Gastrocnemius medialis (tissue), 4 donors: ENCODE data around the gene ADGRD1. TPM values are rescaled to one million over a fixed set of nuclear protein-coding genes. Genes with fewer than 3 reads are reported as not detected.

Source experiments
- ATAC-seq, 2 donors: fragments of 150-250 bp; one replicate each; pipeline ENCODE4 v1.9.1; 2016
- DNase-seq, 2 donors: peaks; one replicate each; pipeline ENCODE4 v3.0.0-alpha.2; 2019
- H3K27ac ChIP-seq, 4 donors: fragments of 200-600 bp; sonication (generic); 1 replicate in 1 of 4; 2 replicates in 3 of 4; pipeline ENCODE4 v1.5.1; 2016 to 2018; ENCODE audit warnings: mild to moderate bottlenecking in 2 of 4, moderate library complexity in 1 of 4
- H3K27me3 ChIP-seq, 3 donors: fragments of 200-600 bp; sonication (generic) in 2 of 3; 1 replicate in 1 of 3; 2 replicates in 2 of 3; pipeline versions ENCODE4 v1.5.1 to v1.6.0; 2016 to 2019; ENCODE audit warnings: mild to moderate bottlenecking in 1 of 3, moderate library complexity in 1 of 3
- H3K36me3 ChIP-seq, 2 donors: fragments of 200-600 bp; sonication (generic) in 1 of 2; one replicate each; pipeline ENCODE4 v1.5.1; 2017 to 2018
- H3K4me1 ChIP-seq, 2 donors: fragments of 200-600 bp; sonication (generic) in 1 of 2; one replicate each; pipeline ENCODE4 v1.5.1; 2016 to 2017; ENCODE audit warnings: mild to moderate bottlenecking in 2 of 2
- H3K4me3 ChIP-seq, 4 donors: fragments of 200-600 bp; sonication (generic) in 3 of 4; 1 replicate in 1 of 4; 2 replicates in 3 of 4; pipeline ENCODE4 v1.5.1; 2016 to 2019; ENCODE audit warnings: mild to moderate bottlenecking in 2 of 4
- H3K9me3 ChIP-seq, 3 donors: fragments of 200-600 bp; sonication (generic) in 2 of 3; 1 replicate in 1 of 3; 2 replicates in 2 of 3; pipeline ENCODE4 v1.5.1; 2016 to 2019
- POLR2A ChIP-seq, 2 donors: fragments of 450-650 bp; IDR thresholded peaks; one replicate each; pipeline ENCODE4 v1.6.1; 2017; ENCODE audit warnings: antibody characterized with exemption in 2 of 2, mild to moderate bottlenecking in 2 of 2, moderate library complexity in 2 of 2
- in situ Hi-C, 4 donors: fragments of 200-750 bp; cut with MboI; loops; one replicate each; pipeline versions ENCODE4 v1.15.0 to v1.8.0; 2017; ENCODE audit warnings: low sequenced_read_pairs in 4 of 4
- intact Hi-C: fragments of 100-400 bp; cut with DNase I; formaldehyde crosslinking; loops from one replicate; pipeline ENCODE4 v1.15.1; 2023; ENCODE audit warnings: low total_unique reads
- total RNA-seq, 4 donors: library from RNA; depleted of rRNA; stranded (reverse); fragments of >200 nt; gene quantifications; one replicate each; pipeline versions ENCODE4 v1.1.0 to v1.2.3, GENCODE V29; 2016
- TF ChIP-seq, protein P1 (sequence below), 5 experiments: fragments of 450-650 bp in 3 of 5; fragments of 200-600 bp in 2 of 5; sonication (generic) in 2 of 5; IDR thresholded peaks in 4 of 5; conservative IDR thresholded peaks in 1 of 5; 1 replicate in 4 of 5; 2 replicates in 1 of 5; pipeline ENCODE4 v1.5.1; 2016 to 2019; ENCODE audit warnings: antibody characterized with exemption in 5 of 5, mild to moderate bottlenecking in 3 of 5, moderate library complexity in 3 of 5

Gene ADGRD1
- total RNA-seq, 4 donors from 2014 or later = 5.3 to 9.6 (median 8.2) TPM

DNA sequence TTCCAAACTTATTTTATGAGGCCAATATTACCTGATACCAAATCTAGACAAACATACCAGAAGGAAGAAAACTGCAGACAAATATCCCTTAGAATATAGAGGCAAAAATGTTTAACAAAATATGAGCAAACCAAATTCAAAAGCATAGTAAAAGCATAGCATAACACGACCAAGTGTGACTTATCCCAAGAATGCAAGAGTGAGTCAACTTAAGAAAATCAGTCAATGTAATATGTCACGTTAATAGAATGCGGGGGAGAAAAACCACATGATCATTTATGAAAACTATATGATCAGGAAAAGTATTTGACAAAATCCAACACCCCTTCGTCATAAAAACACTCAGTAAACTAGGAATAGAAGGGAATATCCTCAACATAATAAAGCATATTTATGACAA is 217.3 kb downstream of the ADGRD1 start:
- ATAC-seq (no peak), DNase-seq (no peak)
- Histone ChIP-seq H3K27ac (no peak overlapping the region), H3K4me3 (no peak overlapping the region), H3K27me3 (no peaks in the 10 kb centered on the region), H3K4me1 (no peaks in the 10 kb centered on the region), H3K36me3 (no peaks in the 10 kb centered on the region), H3K9me3 (no peaks in the 10 kb centered on the region)
- in situ Hi-C loops = no loop called here
- intact Hi-C loops = no loop called here
- TF ChIP-seq, protein P1, sequence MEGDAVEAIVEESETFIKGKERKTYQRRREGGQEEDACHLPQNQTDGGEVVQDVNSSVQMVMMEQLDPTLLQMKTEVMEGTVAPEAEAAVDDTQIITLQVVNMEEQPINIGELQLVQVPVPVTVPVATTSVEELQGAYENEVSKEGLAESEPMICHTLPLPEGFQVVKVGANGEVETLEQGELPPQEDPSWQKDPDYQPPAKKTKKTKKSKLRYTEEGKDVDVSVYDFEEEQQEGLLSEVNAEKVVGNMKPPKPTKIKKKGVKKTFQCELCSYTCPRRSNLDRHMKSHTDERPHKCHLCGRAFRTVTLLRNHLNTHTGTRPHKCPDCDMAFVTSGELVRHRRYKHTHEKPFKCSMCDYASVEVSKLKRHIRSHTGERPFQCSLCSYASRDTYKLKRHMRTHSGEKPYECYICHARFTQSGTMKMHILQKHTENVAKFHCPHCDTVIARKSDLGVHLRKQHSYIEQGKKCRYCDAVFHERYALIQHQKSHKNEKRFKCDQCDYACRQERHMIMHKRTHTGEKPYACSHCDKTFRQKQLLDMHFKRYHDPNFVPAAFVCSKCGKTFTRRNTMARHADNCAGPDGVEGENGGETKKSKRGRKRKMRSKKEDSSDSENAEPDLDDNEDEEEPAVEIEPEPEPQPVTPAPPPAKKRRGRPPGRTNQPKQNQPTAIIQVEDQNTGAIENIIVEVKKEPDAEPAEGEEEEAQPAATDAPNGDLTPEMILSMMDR (IDR thresholded peaks at IDR 0.05 in 4 of 5, conservative IDR thresholded peaks at IDR 0.05 in 1 of 5) = no peak
- TF ChIP-seq POLR2A (IDR thresholded peaks at IDR 0.05) = no peak

DNA sequence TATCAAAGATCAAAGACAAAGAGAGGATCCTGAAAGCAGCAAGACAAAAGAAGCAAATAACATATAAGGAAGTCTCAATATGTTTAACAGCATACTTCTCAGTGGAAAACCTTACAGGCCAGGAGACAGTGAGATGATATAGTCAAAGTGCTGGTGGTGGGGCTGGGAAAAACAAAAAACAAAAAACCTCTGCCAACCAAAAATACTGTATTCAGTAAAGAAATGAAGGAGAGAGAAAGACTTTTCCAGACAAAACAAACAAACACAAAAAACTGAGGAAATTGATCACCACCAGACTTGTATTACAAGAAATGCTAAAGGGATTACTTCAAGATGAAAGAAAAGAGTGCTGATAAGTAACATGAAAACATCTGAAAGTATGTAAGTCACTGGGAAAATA is 221.2 kb downstream of the ADGRD1 start:
- Histone ChIP-seq H3K9me3 (no peaks in the 10 kb centered on the region), H3K36me3 (no peaks in the 10 kb centered on the region), H3K4me1 (no peaks in the 10 kb centered on the region), H3K27ac (no peak overlapping the region), H3K4me3 (no peak overlapping the region), H3K27me3 (peaks cover 0 to 3% (median 0%) of the 10 kb centered on the region in 3 donors)
- ATAC-seq (no peak), DNase-seq (no peak)
- intact Hi-C loops = no loop called here
- in situ Hi-C loops = no loop called here
- TF ChIP-seq, protein P1 (IDR thresholded peaks at IDR 0.05 in 4 of 5, conservative IDR thresholded peaks at IDR 0.05 in 1 of 5) = no peak
- no peak for TF ChIP-seq POLR2A (IDR thresholded peaks at IDR 0.05)

- Histone ChIP-seq H3K4me3 (no peak overlapping the region), H3K36me3 (no peaks in the 10 kb centered on the region), H3K4me1 (no peaks in the 10 kb centered on the region), H3K27ac (no peak overlapping the region), H3K27me3 (peaks cover 0 to 3% (median 0%) of the 10 kb centered on the region in 3 donors), H3K9me3 (no peaks in the 10 kb centered on the region)
- in situ Hi-C loops (no loop called here), intact Hi-C loops (no loop called here)
- DNase-seq (no peak), ATAC-seq (no peak)
- TF ChIP-seq, protein P1 (IDR thresholded peaks at IDR 0.05 in 4 of 5, conservative IDR thresholded peaks at IDR 0.05 in 1 of 5) = no peak
- no peak for TF ChIP-seq POLR2A (IDR thresholded peaks at IDR 0.05)
These were observed 222.6 kb downstream of the ADGRD1 start for GRCh38 chr12:131176266-131176665.

DNA sequence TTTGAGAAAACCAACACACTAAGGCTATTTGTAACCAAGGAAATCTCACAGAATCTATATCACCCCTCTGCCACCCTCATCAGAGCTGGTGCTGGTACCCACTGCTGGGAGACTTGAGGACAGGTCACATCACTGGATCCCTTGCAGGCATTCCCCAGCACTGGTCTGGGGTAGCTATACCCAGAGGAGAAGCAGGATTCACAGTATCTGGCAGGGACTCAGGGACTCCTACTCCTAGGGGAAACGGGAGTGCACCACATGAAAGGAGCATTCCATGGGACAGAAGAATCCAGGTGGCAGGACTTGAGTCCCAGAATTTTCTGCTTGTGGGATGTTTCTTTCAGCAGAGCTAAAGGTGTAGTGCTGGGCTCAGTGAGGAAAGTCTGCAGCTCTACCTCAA is 223.2 kb downstream of the ADGRD1 start:
- ATAC-seq (no peak), DNase-seq (no peak)
- Histone ChIP-seq H3K9me3 (no peaks in the 10 kb centered on the region), H3K4me3 (no peak overlapping the region), H3K27me3 (peaks cover 0 to 3% (median 0%) of the 10 kb centered on the region in 3 donors), H3K4me1 (no peaks in the 10 kb centered on the region), H3K27ac (no peak overlapping the region), H3K36me3 (no peaks in the 10 kb centered on the region)
- TF ChIP-seq POLR2A (IDR thresholded peaks at IDR 0.05) = no peak
- TF ChIP-seq, protein P1 (IDR thresholded peaks at IDR 0.05 in 4 of 5, conservative IDR thresholded peaks at IDR 0.05 in 1 of 5) = no peak
- intact Hi-C loops (no loop called here), in situ Hi-C loops (no loop called here)

DNA sequence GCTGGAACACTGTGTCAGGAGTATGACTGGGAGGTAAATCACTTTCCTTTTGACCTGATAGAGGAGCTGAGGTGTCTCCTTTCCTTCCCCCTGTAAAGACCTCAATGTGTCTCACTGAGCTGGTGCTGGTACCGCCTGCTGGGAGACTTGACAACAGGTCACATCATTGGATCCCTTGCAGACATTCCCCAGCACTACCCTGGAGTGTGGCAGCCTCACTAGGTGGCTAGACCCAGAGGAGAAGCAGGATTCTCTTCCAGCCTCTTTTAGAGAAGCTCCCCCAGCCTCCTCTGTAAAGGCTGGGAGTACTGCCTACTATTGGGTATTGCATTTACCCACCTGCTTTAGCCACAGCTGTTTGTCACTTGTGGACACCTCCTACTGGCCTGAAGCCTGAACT is 223.9 kb downstream of the ADGRD1 start:
- Histone ChIP-seq H3K4me1 (no peaks in the 10 kb centered on the region), H3K27me3 (peaks cover 0 to 3% (median 0%) of the 10 kb centered on the region in 3 donors), H3K4me3 (no peak overlapping the region), H3K36me3 (no peaks in the 10 kb centered on the region), H3K9me3 (no peaks in the 10 kb centered on the region), H3K27ac (no peak overlapping the region)
- no peak for DNase-seq
- no peak for TF ChIP-seq POLR2A (IDR thresholded peaks at IDR 0.05)
- TF ChIP-seq, protein P1 (IDR thresholded peaks at IDR 0.05 in 4 of 5, conservative IDR thresholded peaks at IDR 0.05 in 1 of 5) = no peak
- intact Hi-C loops (no loop called here), in situ Hi-C loops (no loop called here)
- no peak for ATAC-seq
